Osteoblast (primary cell): Measurements from ENCODE around the gene NRM. TPM values are rescaled to one million over a fixed set of nuclear protein-coding genes. Genes with fewer than 3 reads are reported as not detected.

Source experiments
- DNase-seq: peaks from one replicate; pipeline ENCODE4 v3.0.0; 2011; ENCODE audit warnings: low spot score, mixed read lengths; ENCODE audit not compliant: insufficient read length; ENCODE audit errors: missing footprints
- H2AFZ ChIP-seq: 2 replicates; pipeline ENCODE4 v1.6.0; 2011; ENCODE audit warnings: mild to moderate bottlenecking, low read length
- H3K27ac ChIP-seq: 2 replicates; pipeline ENCODE4 v1.5.1; 2011; ENCODE audit warnings: mild to moderate bottlenecking, low read depth, low read length, moderate library complexity
- H3K27me3 ChIP-seq: 2 replicates; pipeline ENCODE4 v1.6.0; 2012; ENCODE audit warnings: mild to moderate bottlenecking, control low read depth, inconsistent platforms, low read length, moderate library complexity; ENCODE audit not compliant: insufficient read depth
- H3K36me3 ChIP-seq: 2 replicates; pipeline ENCODE4 v1.5.1; 2011; ENCODE audit warnings: mild to moderate bottlenecking, low read length, control low read depth, moderate library complexity; ENCODE audit not compliant: insufficient read depth
- H3K4me1 ChIP-seq: 2 replicates; pipeline ENCODE4 v1.5.1; 2011; ENCODE audit warnings: mild to moderate bottlenecking, low read length, control low read depth, moderate library complexity; ENCODE audit not compliant: insufficient read depth
- H3K4me2 ChIP-seq: 2 replicates; pipeline ENCODE4 v1.6.0; 2011; ENCODE audit warnings: mild to moderate bottlenecking, low read length; ENCODE audit not compliant: insufficient read depth
- H3K4me3 ChIP-seq: fragments of 200-600 bp; sonication (generic); 3 replicates; pipeline ENCODE4 v1.5.1; 2012; ENCODE audit warnings: mild to moderate bottlenecking, low read length, inconsistent platforms; ENCODE audit not compliant: insufficient read depth
- H3K79me2 ChIP-seq: 2 replicates; pipeline ENCODE4 v1.6.0; 2012; ENCODE audit warnings: mild to moderate bottlenecking, low read length, control low read depth, inconsistent platforms; ENCODE audit not compliant: insufficient read depth
- H3K9me3 ChIP-seq: 2 replicates; pipeline ENCODE4 v1.5.1; 2011; ENCODE audit warnings: low read depth, low read length, control low read depth
- H4K20me1 ChIP-seq: 2 replicates; pipeline ENCODE4 v1.6.0; 2012; ENCODE audit warnings: mild to moderate bottlenecking, low read length, control low read depth; ENCODE audit not compliant: insufficient read depth
- CTCF ChIP-seq: IDR thresholded peaks from 2 replicates; pipeline ENCODE4 v1.5.1; 2011; ENCODE audit warnings: mild to moderate bottlenecking, low read depth, low read length, moderate library complexity; ENCODE audit errors: extremely low read depth
- total RNA-seq: library from RNA; depleted of rRNA; stranded (reverse); fragments of >200 nt; gene quantifications from 2 replicates; pipeline ENCODE4 v1.2.3, GENCODE V29; 2012

NRM gene
- total RNA-seq, 1 donor, result 3.3 TPM

- no peaks in the 10 kb centered on the region for H3K27me3 ChIP-seq
- H3K4me1 ChIP-seq, result peaks cover 36% of the 10 kb centered on the region
- no peaks in the 10 kb centered on the region for H3K9me3 ChIP-seq
- DNase-seq, result no peak
- H3K4me2 ChIP-seq, result peak overlapping the region; percentile 81
- H3K79me2 ChIP-seq, result peaks cover 50% of the 10 kb centered on the region
- TF ChIP-seq CTCF, result no peak
- H3K36me3 ChIP-seq, result peaks cover 4% of the 10 kb centered on the region
- peaks cover 18% of the 10 kb centered on the region for H4K20me1 ChIP-seq
- H3K4me3 ChIP-seq, result no peak overlapping the region
- H3K27ac ChIP-seq, result peak overlapping the region; percentile 91
- no peak overlapping the region for H2AFZ ChIP-seq
Measured at GRCh38 chr6:30689022-30689865, 1.5 kb downstream of the NRM start.

GRCh38 chr6:30688569-30688968, 2.2 kb downstream of the NRM start:
- Histone ChIP-seq H3K4me3 (peak overlapping the region; percentile 96), H3K4me2 (peak overlapping the region; percentile 96), H2AFZ (no peak overlapping the region), H3K27me3 (no peaks in the 10 kb centered on the region), H3K4me1 (peaks cover 36% of the 10 kb centered on the region), H3K27ac (peak overlapping the region; percentile 91), H4K20me1 (peaks cover 23% of the 10 kb centered on the region), H3K36me3 (peaks cover 7% of the 10 kb centered on the region), H3K79me2 (peaks cover 57% of the 10 kb centered on the region), H3K9me3 (no peaks in the 10 kb centered on the region)
- no peak for TF ChIP-seq CTCF
- no peak for DNase-seq

GRCh38 chr6:30687659-30688431, 2.9 kb downstream of the NRM start:
- TF ChIP-seq CTCF, result peak; percentile 10
- H4K20me1 ChIP-seq, result peaks cover 30% of the 10 kb centered on the region
- peak overlapping the region; percentile 91 for H3K27ac ChIP-seq
- no peaks in the 10 kb centered on the region for H3K27me3 ChIP-seq
- peaks cover 43% of the 10 kb centered on the region for H3K4me1 ChIP-seq
- peak overlapping the region; percentile 96 for H3K4me3 ChIP-seq
- H2AFZ ChIP-seq, result peak overlapping the region; percentile 77
- H3K79me2 ChIP-seq, result peaks cover 64% of the 10 kb centered on the region
- H3K4me2 ChIP-seq, result peak overlapping the region; percentile 96
- peak; percentile 81 for DNase-seq
- no peaks in the 10 kb centered on the region for H3K9me3 ChIP-seq
- H3K36me3 ChIP-seq, result peaks cover 14% of the 10 kb centered on the region
